PC-9 (cell line): ENCODE results near the gene ITPKA.

Source experiments
- CTCF ChIP-seq: fragments of 200-600 bp; sonication (generic); conservative IDR thresholded peaks from 2 replicates; pipeline ENCODE4 v1.6.1; 2017; ENCODE audit warnings: mixed run types, antibody characterized with exemption, mild to moderate bottlenecking, moderate library complexity
- EZH2 ChIP-seq: fragments of 200-600 bp; sonication (generic); IDR thresholded peaks from 2 replicates; pipeline ENCODE4 v1.8.0; 2017; ENCODE audit warnings: antibody characterized with exemption, low read depth

- TF ChIP-seq CTCF (no peak), EZH2 (no peak)
Observed at GRCh38 chr15:41493205-41493901, at the start of gene ITPKA.
